Measurements from ENCODE around the gene QRFP.
"Not testable (repeated sequence)": the region's sequence is repeated elsewhere in the genome, so short reads cannot be mapped to it uniquely, and the experiment has no call there.

Gene QRFP

GRCh38 chr9:130849356-130849755, 47.3 kb downstream of the QRFP start:
- peaks cover 0 to 4% of the 10 kb centered on the region in 2 experiments; a peak in 1 of 3 replicates for H3K36me3 ChIP-seq (ENCODE audit: control insufficient read depth in 2 of 2, insufficient read depth in 1 of 2, low read length in 2 of 2)
- H3K9me3 ChIP-seq (ENCODE audit: control insufficient read depth, insufficient read depth, low read depth, low read length): no peaks in the 10 kb centered on the region
- no peaks in the 10 kb centered on the region; the same call in 1 of the 2 replicates for H3K4me1 ChIP-seq (ENCODE audit: control insufficient read depth, insufficient read depth, low read length)
- no peak overlapping the region for H3K27ac ChIP-seq (ENCODE audit: extremely low read depth, low read depth, low read length)
- CTCF ChIA-PET: interaction anchor here (0.5 to 4.0 kb wide), 5 partner anchors 11 to 1111 kb away, joined by 5 to 29 read pairs (median 9); no protein-coding TSS in a partner anchor
- H3K4me3 ChIP-seq (ENCODE audit: low read depth, low read length): no peak overlapping the region
- POLR2A ChIA-PET: interaction anchor here (1.4 kb wide), 1 partner anchor 9 kb away, joined by 3 read pairs; no protein-coding TSS in a partner anchor
- TF ChIP-seq ZNF292 (tag by site-specific recombination; IDR thresholded peaks at IDR 0.05; ENCODE audit: borderline replicate concordance, low read depth): no peak
- no peak for TF ChIP-seq ZNF639 (tag by site-specific recombination; IDR thresholded peaks at IDR 0.05)
- TF ChIP-seq ZNF677 (tag by site-specific recombination; IDR thresholded peaks at IDR 0.05): no peak
- TF ChIP-seq GLI2 (tag by site-specific recombination; IDR thresholded peaks at IDR 0.05; ENCODE audit: borderline replicate concordance, low read depth): no peak
- no peak for TF ChIP-seq ZNF560 (tag by site-specific recombination; IDR thresholded peaks at IDR 0.05; ENCODE audit: borderline replicate concordance)
- no peak for TF ChIP-seq PRDM1 (tag by site-specific recombination; IDR thresholded peaks at IDR 0.05)
- no peak for TF ChIP-seq ZNF138 (tag by site-specific recombination; IDR thresholded peaks at IDR 0.05; ENCODE audit: borderline replicate concordance)

DNA sequence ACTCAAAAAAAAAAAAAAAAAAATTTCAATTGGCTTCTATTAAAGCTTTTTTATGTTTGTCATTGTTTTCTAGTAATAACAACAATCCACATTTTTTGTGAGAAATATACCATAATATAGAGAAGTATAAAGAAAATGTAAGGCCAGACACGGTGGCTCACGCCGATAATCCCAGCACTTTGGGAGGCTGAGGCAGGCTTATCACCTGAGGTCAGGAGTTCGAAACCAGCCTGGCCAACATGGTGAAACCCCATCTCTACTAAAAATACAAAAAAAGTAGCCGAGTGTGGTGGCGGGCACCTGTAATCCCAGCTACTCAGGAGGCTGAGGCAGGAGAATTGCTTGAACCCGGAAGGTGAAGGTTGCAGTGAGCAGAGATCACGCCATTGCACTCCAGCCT, 48.1 kb downstream of the QRFP start:
- not testable (repeated sequence) for H3K9me3 ChIP-seq (ENCODE audit: control insufficient read depth, insufficient read depth, low read depth, low read length); H3K36me3 ChIP-seq (ENCODE audit: control insufficient read depth in 2 of 2, insufficient read depth in 1 of 2, low read length in 2 of 2); H3K27ac ChIP-seq (ENCODE audit: extremely low read depth, low read depth, low read length); H3K4me1 ChIP-seq (ENCODE audit: control insufficient read depth, insufficient read depth, low read length); H3K4me3 ChIP-seq (ENCODE audit: low read depth, low read length)
- POLR2A ChIA-PET: interaction anchor here (0.6 to 1.1 kb wide), 3 partner anchors 9 to 1089 kb away, joined by 3 read pairs; no protein-coding TSS in a partner anchor
- CTCF ChIA-PET: interaction anchor here (0.6 to 1.3 kb wide), 5 partner anchors 14 to 148 kb away, joined by 3 to 8 read pairs (median 4); no protein-coding TSS in a partner anchor

- no peak overlapping the region for H3K27ac ChIP-seq (ENCODE audit: extremely low read depth, low read depth, low read length)
- no peak overlapping the region for H3K4me3 ChIP-seq (ENCODE audit: low read depth, low read length)
- CTCF ChIA-PET: interaction anchor here (0.6 to 3.0 kb wide), 13 partner anchors 9 to 141 kb away, joined by 3 to 24 read pairs (median 4); no protein-coding TSS in a partner anchor
- H3K4me1 ChIP-seq (ENCODE audit: control insufficient read depth, insufficient read depth, low read length): no peaks in the 10 kb centered on the region; the same call in 1 of the 2 replicates
- H3K36me3 ChIP-seq (ENCODE audit: control insufficient read depth in 2 of 2, insufficient read depth in 1 of 2, low read length in 2 of 2): no peaks in the 10 kb centered on the region
- H3K9me3 ChIP-seq (ENCODE audit: control insufficient read depth, insufficient read depth, low read depth, low read length): no peaks in the 10 kb centered on the region
- POLR2A ChIA-PET: interaction anchor here (1.1 to 1.9 kb wide), 2 partner anchors 8 to 12 kb away, joined by 3 to 6 read pairs; no protein-coding TSS in a partner anchor
- TF ChIP-seq REPIN1 (tag by site-specific recombination; IDR thresholded peaks at IDR 0.05; ENCODE audit: low read depth) (no peak), ZNF544 (tag by site-specific recombination; IDR thresholded peaks at IDR 0.05) (no peak), ZNF121 (tag by site-specific recombination; IDR thresholded peaks at IDR 0.05) (no peak), ZFHX2 (tag by site-specific recombination; conservative IDR thresholded peaks at IDR 0.05) (peak; percentile 52), ZNF169 (tag by site-specific recombination; IDR thresholded peaks at IDR 0.05) (no peak), ZNF600 (tag by site-specific recombination; IDR thresholded peaks at IDR 0.05) (peak; percentile 54; the same call in 1 of the 2 replicates), ZNF658 (tag by site-specific recombination; IDR thresholded peaks at IDR 0.05) (no peak), ZBTB48 (tag by site-specific recombination; IDR thresholded peaks at IDR 0.05) (peak; percentile 24; the same call in 1 of the 2 replicates), ZXDB (tag by site-specific recombination; IDR thresholded peaks at IDR 0.05) (no peak), ZNF776 (tag by site-specific recombination; IDR thresholded peaks at IDR 0.05; ENCODE audit: borderline replicate concordance) (no peak), ZSCAN16 (tag by site-specific recombination; IDR thresholded peaks at IDR 0.05) (no peak), ZNF791 (tag by site-specific recombination; IDR thresholded peaks at IDR 0.05) (no peak), ZNF302 (tag by site-specific recombination; IDR thresholded peaks at IDR 0.05; ENCODE audit: low read depth) (no peak)
- TF ChIP-seq, protein P1, sequence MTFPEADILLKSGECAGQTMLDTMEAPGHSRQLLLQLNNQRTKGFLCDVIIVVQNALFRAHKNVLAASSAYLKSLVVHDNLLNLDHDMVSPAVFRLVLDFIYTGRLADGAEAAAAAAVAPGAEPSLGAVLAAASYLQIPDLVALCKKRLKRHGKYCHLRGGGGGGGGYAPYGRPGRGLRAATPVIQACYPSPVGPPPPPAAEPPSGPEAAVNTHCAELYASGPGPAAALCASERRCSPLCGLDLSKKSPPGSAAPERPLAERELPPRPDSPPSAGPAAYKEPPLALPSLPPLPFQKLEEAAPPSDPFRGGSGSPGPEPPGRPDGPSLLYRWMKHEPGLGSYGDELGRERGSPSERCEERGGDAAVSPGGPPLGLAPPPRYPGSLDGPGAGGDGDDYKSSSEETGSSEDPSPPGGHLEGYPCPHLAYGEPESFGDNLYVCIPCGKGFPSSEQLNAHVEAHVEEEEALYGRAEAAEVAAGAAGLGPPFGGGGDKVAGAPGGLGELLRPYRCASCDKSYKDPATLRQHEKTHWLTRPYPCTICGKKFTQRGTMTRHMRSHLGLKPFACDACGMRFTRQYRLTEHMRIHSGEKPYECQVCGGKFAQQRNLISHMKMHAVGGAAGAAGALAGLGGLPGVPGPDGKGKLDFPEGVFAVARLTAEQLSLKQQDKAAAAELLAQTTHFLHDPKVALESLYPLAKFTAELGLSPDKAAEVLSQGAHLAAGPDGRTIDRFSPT (tag by site-specific recombination; IDR thresholded peaks at IDR 0.05): no peak
- TF ChIP-seq, protein P2, sequence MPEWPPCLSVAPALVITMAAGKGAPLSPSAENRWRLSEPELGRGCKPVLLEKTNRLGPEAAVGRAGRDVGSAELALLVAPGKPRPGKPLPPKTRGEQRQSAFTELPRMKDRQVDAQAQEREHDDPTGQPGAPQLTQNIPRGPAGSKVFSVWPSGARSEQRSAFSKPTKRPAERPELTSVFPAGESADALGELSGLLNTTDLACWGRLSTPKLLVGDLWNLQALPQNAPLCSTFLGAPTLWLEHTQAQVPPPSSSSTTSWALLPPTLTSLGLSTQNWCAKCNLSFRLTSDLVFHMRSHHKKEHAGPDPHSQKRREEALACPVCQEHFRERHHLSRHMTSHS (tag by site-specific recombination; IDR thresholded peaks at IDR 0.05): no peak
These were observed 49.0 kb downstream of the QRFP start for GRCh38 chr9:130847306-130848217.

Data from HEK293 (cell line).